Measurements from ENCODE around the gene PPIF.

GRCh38 chr10:79358811-79359210 lies 11.5 kb downstream of the PPIF start:
- no peak for TF ChIP-seq CTCF (conservative IDR thresholded peaks at IDR 0.05)
- no peak for TF ChIP-seq EZH2 (IDR thresholded peaks at IDR 0.05; ENCODE audit: low read depth)
